HG02970 (cell line): Measurements from ENCODE around the gene CTRB1.
A peak's percentile ranks its signal among the peaks of the same experiment; 100 is the strongest.

ENCODE experiments used
- ATAC-seq: cut with Tn5 transposase; IDR thresholded peaks from one replicate; pipeline ENCODE4 v1.9.1; 2021; ENCODE audit warnings: mild to moderate bottlenecking, moderate library complexity, moderate number of reproducible peaks; ENCODE audit not compliant: unreplicated experiment, low FRiP score

The CTRB1 gene

DNA sequence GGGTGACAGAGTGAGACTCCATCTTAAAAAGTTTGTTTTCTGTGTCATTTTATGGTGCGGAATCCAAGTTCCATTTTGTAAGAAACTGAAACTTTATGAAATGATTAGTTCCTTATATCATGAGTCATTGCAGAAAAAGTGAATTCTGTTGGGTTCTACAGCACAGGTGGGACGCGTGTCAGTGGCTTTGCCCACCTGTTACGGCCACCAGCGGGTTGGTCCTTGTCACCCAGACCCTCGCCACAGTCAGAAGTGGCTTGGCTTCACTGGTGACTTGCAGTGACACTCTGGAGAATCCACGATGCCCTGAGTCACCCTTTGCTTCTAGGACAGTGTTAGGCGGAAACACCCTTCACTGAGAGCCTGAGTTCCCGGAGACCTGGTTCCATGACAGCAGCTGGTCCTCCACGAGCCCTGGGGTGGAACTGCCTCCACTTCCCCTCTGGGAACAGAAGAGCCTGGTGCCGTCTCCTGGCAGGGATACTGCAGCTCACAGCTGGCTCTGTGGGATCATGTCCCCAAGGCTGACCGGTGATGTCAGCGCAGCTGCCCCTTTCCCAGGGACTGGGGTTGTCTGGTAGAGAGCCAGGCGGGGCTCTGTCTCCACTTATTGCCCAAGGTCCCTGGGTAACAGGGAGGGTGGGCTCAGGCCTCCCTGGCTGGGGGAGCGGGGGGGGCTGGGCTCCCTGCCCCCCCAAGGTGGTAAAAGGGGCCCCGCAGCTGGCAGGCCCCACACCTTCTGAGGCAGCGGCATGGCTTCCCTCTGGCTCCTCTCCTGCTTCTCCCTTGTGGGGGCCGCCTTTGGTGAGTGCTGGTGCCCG is at the start of gene CTRB1:
CTRB1 (plus strand) TSS at position 733 of the 821 bp plus-strand sequence; CDS start at position 753, 20 bp downstream.
- peak; percentile 57 for ATAC-seq

DNA sequence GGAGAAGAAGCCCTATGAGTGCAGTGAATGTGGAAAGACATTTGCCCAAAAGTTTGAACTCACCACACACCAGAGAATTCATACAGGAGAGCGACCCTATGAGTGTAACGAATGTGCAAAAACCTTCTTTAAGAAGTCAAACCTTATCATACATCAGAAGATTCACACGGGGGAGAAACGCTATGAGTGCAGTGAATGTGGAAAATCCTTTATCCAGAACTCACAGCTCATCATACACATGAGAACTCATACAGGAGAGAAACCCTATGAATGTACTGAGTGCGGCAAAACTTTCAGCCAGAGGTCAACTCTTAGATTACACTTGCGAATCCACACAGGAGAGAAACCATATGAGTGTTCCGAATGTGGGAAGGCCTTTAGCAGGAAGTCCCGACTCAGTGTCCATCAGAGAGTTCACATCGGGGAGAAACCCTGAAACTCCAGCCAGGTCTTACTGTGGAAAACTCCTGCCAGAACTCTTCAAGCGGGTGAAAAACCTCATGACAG is 48.8 kb upstream of the CTRB1 start:
- ATAC-seq, result no peak

DNA sequence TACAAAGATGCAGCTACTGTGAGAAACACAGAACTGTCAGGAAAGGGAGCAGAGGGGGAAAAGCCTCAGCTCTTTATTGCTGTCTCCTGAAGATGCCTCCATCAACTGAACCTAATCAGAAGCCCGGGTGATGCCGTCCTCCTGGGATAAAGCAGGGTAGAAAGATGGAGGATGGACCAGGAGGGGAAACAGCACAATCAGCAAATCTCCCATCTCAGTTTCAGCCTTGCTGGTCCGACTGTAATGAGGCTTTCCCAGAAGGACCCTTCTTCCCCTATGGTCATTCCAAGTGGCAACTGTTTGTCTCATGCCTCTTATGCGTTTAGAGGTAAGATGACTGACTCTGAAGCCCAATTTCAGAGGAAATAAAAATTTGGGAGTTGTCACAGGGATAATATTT is 46.2 kb upstream of the CTRB1 start:
- ATAC-seq, result no peak

DNA sequence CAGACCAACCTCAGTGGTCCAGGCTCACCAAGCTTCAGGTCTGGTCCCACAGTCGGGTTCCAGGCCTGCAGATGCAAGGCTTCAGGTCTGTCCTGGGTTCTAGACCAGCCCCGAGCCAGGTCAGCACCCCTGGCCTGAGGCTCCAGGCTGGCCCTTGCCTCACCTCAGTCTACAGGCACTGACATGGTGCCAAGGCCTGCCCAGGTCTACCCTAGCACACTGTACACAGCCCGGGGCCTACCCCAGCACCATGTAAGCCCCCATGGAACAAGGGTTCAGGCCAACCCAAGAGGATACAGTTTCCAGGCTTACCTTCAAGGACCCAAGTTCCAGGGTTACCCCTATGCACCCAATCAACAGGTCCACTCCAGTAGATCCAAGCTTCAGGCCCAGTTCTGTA is 43.7 kb upstream of the CTRB1 start:
- no peak for ATAC-seq

DNA sequence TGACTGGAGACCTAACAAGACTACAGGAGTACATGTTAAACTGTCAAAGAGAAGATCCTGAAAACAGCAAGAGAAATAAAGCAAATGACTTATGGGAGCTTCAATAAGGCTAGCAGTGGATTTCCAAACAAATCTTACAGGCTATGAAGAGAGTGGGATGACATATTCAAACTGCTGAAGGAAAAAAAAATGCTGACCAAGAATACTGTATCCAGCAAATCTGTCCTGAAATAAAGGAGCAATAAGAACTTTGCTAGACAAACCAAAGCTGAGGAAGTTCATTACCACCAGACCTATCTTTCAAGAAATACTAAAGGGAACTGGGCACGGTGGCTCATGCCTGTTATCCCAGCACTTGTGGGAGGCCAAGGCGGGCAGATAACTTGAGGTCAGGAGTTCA is 41.9 kb upstream of the CTRB1 start:
- ATAC-seq, result no peak

DNA sequence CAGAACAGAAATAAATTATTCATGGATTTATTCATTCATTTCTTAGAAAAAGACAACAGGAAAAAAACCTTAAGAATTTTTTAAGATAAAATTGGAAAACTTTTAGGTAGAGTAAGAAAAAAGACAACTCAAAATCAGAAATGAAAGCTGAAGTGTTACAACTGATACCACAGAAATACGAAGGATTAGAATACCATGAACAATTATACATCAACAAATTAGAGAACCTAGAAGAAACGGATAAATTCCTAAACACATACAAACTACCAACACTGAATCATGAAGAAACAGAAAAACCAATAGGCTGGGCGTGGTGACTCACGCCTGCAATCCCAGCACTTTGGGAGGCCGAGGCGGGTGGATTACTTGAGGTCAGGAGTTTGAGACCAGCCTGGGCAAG is 39.6 kb upstream of the CTRB1 start:
- ATAC-seq, result no peak

DNA sequence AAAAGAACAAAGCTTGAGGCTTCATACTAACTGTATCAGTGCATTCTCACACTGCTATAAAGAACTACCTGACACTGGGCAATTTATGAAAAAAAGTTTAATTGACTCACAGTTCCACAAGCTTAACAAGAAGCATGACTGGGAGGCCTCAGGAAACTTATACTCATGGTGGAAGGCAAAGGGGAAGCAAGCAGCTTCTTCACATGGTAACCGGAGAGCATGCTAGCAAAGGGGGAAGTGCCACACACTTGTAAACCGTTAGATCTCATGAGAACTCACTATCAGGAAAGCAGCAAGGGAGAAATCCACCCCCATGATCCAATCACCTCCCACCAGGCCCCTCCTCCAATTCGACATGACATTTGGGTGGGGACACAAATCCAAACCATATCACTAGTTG is 37.2 kb upstream of the CTRB1 start:
- ATAC-seq, result no peak

DNA sequence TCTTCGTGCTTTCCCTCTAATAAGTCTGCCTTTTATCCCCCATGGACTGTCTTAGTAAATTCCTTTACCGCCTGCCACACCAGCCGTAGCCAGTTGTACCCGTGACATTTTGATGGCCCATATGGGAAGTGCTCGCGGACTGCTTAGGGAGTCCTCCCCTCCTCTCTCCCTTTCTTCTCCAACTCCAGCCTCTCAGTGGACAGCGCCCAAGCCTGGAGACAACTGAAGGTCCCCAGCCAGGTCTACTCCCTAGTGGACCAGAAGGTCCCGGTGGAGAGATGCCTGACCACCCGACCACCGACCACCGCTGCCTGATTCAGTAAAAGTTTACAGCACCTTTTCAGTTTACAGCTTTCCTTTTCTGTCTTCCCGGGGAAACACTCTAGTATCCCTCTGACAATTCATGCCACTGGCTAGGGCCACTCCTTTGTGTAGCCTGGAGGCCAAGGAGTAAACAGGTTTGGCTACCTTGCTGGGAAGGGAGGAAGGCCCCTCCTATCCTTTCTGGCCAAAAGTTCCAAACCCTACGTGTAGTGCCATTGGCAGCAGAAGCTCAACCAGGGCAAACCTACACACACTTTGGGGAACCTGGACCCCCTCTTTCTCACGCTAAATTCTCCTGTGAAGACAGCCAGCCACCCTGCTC is 29.8 kb upstream of the CTRB1 start:
- no peak for ATAC-seq

DNA sequence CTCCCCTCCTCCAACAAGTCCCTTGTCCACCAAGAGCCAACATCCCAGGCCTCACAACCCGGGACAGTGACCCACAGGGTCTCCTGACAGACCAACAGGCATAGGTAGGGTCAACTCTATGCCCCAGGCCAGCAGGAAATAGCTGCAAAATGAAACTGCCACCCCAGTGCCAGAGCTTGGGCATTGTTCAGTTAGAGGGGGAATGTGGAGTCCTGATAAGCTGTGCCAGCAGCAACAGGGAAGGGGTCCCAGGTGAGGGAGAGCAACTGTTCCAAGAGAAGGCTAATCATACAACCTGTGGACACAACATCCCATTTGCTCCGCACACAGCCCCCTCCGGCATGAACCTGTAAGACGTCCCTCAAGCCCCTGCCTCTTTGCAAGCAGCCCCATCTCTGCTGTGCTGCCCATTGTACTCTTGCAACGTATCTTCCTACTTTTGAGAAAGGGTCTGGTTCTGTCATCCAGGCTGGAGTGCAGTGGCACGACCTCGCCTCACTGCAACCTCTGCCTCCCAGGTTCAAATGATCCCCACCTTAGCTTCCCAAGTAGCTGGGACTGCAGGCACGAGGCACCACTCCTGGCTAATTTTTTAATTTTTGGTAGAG is 29.0 kb upstream of the CTRB1 start:
- ATAC-seq, result no peak

DNA sequence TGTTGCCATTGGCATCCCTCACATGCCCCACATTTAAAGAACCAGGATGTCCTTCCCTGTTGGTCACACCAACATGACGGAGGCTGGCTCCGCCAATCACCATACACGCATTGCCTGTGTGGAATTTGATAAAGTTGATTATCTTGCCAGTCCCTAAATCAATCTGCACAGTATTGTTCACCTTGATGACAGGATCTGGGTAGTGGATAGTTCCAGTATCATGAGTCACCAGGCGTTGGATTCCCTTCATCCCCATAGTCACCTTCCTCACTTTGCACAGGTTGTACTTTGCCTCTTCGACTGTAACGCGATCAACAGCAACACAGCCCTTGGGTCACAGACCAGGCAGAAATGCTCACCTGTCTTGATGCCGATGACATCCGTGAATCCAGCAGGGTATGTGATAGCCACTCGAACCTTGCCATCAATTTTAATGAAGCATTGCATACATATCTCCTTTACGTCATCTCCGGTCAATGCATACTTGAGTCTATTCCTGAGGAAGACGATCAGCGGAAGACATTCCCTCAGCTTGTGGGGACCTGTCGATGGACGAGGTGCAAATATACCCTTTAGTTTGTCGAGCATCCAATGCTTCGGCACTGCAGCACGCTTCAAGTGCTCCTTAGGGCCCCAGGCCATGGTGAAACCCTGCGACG is 26.1 kb upstream of the CTRB1 start:
- no peak for ATAC-seq

DNA sequence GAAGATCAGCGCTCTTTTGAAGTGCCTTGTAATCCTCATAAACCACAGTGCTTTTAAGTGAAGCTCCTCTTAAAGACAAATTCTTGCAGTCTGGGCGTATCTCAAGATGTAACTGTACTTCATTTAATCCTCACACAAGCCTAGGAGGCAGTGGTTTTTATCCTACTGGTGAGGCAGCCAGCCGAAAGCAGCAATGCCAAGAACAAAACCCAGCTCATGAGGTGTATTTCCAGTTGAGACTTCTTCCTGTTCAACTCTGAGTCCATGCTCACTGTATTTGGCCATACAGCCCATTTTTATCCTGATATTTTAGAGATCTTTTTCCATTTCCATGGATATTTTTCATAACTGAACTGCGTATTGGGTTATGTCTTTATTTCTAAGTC is 25.5 kb upstream of the CTRB1 start:
- ATAC-seq, result no peak

DNA sequence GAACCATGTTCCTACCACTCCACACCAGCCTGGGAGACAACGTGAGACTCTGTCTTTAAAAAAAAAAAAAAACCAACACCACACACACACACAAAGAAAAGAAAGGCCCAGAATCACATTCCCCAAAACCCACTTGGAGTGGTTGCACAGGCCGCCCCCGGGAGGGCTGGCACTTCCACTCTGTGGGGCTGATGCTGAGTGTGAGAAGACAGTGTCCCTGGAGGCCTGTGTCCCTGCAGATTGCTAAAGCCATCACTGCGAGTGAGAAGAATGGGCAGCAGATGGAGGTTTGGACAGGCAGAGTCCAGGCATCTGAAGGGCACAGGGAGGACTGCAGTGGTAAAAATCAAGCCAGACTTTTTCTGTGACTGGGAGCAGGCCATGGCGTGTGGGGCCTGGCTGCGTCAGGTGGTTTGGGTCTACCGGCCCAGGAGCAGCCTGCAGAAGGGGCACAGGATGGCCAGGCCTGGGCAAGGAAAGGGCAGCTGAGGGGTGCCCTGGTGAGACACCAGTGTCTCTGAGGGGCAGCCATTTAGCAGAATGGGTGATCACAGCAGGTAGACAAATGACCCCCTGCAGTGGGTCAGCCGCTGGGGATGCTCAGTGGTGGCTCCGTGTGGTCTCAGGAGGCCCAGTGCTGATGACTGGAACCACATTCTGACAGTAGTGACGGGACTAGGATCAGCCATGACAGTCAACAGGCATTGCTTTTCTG is 24.9 kb upstream of the CTRB1 start:
- ATAC-seq, result no peak

DNA sequence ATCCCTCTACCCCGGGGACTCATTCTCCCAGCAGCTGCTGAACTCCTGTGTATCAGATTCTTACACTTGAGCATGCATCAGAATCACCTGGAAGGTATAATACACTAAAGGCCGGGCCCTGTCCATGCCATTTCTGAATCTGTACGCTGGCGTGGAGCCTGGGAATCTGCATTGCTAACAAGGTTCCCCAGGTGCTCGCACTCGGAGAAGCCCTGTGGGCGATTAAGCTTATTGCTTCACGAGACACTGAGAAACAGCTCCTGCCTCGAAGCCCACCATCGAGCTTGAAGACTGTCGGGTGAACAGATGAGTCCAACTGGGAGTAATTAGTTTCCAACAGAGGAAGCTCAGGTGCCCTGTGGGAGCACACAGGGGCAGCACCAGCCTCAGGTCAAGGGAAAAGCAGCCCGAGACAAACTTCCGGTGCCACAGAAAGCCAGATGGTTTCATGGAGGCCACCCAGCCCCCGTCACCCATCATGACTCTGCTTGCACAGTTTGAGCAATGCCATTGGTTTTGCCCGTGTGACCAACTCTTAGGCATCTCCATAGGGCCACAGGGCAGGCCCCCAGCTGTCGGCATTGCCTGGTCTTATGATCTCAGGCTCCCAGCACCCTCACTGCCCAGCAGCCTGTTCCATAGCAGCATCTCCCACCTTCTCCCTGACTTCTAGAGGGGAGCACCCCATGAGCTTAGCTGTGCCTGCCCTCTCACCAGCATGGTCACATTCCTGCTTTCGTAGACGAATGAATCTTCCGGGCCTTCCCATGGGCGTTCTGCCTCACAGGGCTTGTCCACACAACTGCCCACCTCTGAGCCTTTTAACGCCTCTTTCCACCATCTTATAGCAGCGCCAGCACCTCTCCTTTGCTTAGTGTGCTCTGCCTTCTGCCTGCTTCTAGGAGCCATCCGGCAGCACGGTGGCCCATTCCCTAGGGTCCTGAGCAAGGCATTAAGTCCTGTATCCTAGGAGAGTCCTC is 22.7 kb upstream of the CTRB1 start:
- ATAC-seq, result no peak

DNA sequence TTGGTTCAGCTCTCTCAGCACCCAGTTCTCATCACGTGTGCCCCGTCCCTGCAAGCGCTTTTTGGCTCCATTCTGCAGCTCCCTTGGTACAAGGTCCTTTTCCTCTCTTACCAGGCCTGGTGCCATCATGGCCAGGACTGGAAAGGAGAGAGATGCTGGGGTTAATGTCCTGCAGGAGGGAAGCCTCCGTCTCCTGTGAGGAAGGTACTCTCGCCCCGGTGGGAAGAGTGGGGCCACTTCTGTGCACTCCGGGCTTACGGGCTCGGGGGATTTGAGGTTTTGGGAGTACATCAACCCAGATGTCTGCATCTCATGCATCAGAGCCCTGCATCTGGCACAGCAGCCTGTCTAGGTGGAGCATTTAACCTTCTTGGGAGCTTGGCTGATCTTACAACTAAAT is 22.0 kb upstream of the CTRB1 start:
- ATAC-seq, result no peak

DNA sequence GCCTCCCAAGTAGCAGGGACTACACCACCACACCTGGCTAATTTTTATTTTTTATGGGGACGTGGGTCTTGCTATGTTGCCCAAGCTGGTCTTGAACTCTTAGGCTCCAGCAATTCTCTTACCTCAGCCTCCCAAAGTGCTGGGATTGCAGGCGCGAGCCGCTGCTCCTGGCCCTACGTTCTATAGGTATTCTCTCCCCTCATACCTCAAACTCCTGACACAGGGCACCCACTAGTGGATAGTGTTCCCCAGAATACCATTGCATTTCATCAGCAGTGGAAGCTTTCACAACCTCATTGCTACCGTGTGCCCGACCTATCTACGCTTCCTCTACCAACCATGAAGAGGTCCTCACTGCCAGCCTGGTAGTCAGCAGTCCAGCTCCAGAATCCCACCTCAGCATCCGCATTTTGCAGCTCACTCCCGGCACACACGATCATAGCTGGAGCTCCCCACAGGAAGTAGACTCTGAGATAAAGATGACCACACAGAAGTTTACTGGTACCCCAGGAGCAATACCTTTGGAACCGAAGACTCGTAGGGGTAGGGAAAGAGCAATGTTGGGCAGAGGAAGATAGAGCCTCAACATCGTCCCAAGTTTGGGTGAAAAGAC is 21.2 kb upstream of the CTRB1 start:
- no peak for ATAC-seq

DNA sequence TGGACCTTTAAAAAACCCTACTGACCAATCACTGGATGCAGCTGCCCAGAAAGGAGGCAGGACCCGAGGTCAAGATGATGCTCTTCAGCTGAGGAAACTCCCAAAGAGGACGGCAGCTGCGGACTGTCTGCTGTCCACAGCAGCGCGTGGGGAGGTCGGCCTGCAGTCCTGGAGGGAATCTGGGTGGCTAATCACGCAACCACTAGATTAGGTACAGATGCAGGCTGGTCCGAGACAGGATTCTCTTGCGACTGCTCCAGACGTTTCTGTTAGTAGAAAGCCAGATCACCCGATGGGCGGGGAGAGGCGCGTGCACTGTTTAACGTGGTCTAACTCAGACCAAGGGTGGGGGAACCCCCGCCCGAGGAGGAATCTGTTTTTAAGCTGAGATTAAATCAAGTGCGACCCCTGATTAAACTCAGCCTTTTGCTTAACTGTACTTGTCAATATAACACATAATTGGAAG is 20.6 kb upstream of the CTRB1 start:
- no peak for ATAC-seq

DNA sequence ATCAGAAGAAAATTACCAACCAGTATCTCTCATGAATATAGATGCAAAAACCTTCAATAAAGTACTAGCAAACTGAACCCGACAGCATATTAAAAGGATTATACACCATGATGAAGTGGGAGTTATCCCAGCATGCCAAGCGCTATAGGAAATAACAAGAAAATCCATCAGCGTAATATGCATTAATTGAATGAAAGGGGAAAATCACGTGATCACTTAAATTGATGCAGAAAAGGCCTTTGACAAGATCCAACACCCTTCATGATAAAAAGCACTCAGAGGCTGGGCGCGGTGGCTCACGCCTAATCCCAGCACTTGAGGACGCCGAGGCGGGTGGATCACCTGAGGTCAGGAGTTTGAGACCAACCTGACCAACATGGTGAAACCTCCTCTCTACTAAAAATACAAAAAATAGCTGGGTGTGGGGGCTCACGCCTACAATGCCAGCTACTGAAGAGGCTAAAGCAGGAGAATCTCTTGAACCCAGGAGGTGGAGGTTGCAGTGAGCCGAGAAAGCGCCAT is 16.7 kb upstream of the CTRB1 start:
- ATAC-seq, result no peak

DNA sequence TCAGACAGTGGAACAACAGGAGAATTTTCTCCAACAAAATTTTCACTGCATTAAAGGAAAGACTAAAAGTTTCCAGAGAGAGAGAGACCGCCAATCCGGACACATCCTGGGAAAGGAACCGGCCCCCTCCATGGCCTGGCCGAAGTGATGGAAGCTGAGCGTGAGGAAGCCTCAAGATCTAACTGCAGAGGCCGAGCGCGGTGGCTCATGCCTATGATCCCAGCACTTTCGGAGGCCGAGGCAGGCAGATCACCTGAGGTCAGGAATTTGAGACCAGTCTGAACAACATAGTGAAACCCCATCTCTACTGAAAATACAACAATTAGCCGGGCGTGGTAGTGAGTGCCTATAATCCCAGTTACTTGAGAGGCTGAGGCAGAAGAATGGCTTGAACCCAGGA is 15.7 kb upstream of the CTRB1 start:
- no peak for ATAC-seq
